Measurements from ENCODE around the gene ZFP1. TPM values are rescaled to one million over a fixed set of nuclear protein-coding genes. Genes with fewer than 3 reads are reported as not detected.

ZFP1 gene
- total and polyA plus RNA-seq, 9 of the 15 experiments (the other 6 are each of a cell fraction or from before 2014, with no cell fraction given), result 2.6 to 14.7 (median 11.6) TPM

GRCh38 chr16:75148311-75149195 lies at the start of gene ZFP1 (continued):
- TF ChIP-seq CREB1 (IDR thresholded peaks at IDR 0.05) (0 out of 2 replicates have a peak, but pooled peaks have one; percentile 19), CREB1 (CRISPR knock-in tag; IDR thresholded peaks at IDR 0.05) (peak; percentile 72; the same call in 1 of the 2 replicates), XRCC5 (IDR thresholded peaks at IDR 0.05; ENCODE audit: low read depth, low read length) (peak; percentile 76; the same call in 1 of the 2 replicates), GABPB1 (CRISPR knock-in tag; IDR thresholded peaks at IDR 0.05) (peak; percentile 83), PHF8 (IDR thresholded peaks at IDR 0.05; ENCODE audit: borderline replicate concordance, low read length) (peak; percentile 83; the same call in 1 of the 2 replicates), ZBTB1 (CRISPR knock-in tag; IDR thresholded peaks at IDR 0.05; ENCODE audit: borderline replicate concordance, low read depth) (0 out of 2 replicates have a peak, but pooled peaks have one; percentile 65), TAF1 (IDR thresholded peaks at IDR 0.05; ENCODE audit: control insufficient read depth, extremely low read depth, insufficient read depth, low read length, severe bottlenecking) (peak; percentile 24), FOXM1 (IDR thresholded peaks at IDR 0.05; ENCODE audit: low read depth) (peak; percentile 79), FOXM1 (CRISPR knock-in tag; IDR thresholded peaks at IDR 0.05; ENCODE audit: low read depth) (no peak), JUND (IDR thresholded peaks at IDR 0.05; ENCODE audit: borderline replicate concordance, low read depth, low read length) (peak; percentile 19; the same call in 1 of the 2 replicates), JUND (tag; IDR thresholded peaks at IDR 0.05; ENCODE audit: borderline replicate concordance, low read depth, low read length) (no peak; the same call in 2 of the 3 replicates), NKRF (IDR thresholded peaks at IDR 0.05; ENCODE audit: borderline replicate concordance) (peak; percentile 24; the same call in 1 of the 2 replicates), POU5F1 (IDR thresholded peaks at IDR 0.05; ENCODE audit: borderline replicate concordance, low read depth, low read length, partially characterized antibody) (peak; percentile 25), ZNF134 (CRISPR knock-in tag; conservative IDR thresholded peaks at IDR 0.05) (0 out of 2 replicates have a peak, but pooled peaks have one; percentile 38), CBX2 (IDR thresholded peaks at IDR 0.05; ENCODE audit: insufficient read depth, low read length, poor library complexity, severe bottlenecking) (no peak)
- TF ChIP-seq, protein P1, sequence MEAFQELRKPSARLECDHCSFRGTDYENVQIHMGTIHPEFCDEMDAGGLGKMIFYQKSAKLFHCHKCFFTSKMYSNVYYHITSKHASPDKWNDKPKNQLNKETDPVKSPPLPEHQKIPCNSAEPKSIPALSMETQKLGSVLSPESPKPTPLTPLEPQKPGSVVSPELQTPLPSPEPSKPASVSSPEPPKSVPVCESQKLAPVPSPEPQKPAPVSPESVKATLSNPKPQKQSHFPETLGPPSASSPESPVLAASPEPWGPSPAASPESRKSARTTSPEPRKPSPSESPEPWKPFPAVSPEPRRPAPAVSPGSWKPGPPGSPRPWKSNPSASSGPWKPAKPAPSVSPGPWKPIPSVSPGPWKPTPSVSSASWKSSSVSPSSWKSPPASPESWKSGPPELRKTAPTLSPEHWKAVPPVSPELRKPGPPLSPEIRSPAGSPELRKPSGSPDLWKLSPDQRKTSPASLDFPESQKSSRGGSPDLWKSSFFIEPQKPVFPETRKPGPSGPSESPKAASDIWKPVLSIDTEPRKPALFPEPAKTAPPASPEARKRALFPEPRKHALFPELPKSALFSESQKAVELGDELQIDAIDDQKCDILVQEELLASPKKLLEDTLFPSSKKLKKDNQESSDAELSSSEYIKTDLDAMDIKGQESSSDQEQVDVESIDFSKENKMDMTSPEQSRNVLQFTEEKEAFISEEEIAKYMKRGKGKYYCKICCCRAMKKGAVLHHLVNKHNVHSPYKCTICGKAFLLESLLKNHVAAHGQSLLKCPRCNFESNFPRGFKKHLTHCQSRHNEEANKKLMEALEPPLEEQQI (IDR thresholded peaks at IDR 0.05), result peak; percentile 30; the same call in 1 of the 2 replicates
- TF ChIP-seq, protein P2, sequence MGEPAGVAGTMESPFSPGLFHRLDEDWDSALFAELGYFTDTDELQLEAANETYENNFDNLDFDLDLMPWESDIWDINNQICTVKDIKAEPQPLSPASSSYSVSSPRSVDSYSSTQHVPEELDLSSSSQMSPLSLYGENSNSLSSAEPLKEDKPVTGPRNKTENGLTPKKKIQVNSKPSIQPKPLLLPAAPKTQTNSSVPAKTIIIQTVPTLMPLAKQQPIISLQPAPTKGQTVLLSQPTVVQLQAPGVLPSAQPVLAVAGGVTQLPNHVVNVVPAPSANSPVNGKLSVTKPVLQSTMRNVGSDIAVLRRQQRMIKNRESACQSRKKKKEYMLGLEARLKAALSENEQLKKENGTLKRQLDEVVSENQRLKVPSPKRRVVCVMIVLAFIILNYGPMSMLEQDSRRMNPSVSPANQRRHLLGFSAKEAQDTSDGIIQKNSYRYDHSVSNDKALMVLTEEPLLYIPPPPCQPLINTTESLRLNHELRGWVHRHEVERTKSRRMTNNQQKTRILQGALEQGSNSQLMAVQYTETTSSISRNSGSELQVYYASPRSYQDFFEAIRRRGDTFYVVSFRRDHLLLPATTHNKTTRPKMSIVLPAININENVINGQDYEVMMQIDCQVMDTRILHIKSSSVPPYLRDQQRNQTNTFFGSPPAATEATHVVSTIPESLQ (CRISPR knock-in tag; IDR thresholded peaks at IDR 0.05), result peak; percentile 72; the same call in 1 of the 2 replicates

All from K562 (cell line).